Measurements from ENCODE around the gene YBX1.

YBX1 gene

DNA sequence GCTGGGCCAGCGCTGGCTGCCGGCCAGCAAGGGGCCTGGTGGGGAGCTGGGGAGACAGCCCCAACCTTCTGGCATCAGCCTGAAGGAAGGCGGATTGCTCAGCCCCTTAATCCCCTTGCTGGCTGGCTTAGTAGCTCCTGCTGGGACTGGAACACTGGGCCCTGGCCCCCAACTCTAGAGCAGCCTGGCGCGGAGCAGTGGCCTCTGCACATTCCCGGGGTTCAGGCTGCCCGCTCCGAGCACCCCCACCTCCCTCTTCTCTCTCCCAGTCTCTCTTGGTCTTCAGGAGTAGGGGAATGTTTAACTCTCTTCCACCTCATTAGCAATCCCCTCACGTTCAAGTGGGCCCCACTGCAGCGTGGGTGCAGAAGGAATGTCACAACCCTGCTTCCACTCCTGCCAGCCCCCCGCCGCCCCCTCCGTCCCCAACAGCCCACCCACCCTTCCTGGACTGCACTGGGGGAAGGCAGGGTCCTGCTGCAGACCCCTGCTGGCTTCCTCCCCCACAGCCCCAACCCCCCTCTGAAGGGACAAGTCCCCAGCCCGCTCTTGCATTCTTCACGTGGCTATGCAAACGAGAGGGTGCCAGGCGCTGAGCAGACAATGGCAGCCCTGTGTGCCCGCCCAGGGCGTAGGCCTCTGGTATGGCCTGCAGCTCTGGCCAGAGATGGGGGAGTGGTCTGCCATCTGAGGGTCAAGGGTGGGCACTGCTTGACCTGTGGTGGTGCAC lies 58.8 kb downstream of the YBX1 start:
- H3K4me3 ChIP-seq (ENCODE audit: low read depth, low read length) = no peak overlapping the region
- TF ChIP-seq, protein P1, sequence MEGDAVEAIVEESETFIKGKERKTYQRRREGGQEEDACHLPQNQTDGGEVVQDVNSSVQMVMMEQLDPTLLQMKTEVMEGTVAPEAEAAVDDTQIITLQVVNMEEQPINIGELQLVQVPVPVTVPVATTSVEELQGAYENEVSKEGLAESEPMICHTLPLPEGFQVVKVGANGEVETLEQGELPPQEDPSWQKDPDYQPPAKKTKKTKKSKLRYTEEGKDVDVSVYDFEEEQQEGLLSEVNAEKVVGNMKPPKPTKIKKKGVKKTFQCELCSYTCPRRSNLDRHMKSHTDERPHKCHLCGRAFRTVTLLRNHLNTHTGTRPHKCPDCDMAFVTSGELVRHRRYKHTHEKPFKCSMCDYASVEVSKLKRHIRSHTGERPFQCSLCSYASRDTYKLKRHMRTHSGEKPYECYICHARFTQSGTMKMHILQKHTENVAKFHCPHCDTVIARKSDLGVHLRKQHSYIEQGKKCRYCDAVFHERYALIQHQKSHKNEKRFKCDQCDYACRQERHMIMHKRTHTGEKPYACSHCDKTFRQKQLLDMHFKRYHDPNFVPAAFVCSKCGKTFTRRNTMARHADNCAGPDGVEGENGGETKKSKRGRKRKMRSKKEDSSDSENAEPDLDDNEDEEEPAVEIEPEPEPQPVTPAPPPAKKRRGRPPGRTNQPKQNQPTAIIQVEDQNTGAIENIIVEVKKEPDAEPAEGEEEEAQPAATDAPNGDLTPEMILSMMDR (IDR thresholded peaks at IDR 0.05; ENCODE audit: low read depth, low read length, missing control alignments) = no peak
- H3K36me3 ChIP-seq (replicated peaks) = peaks cover 6% of the 10 kb centered on the region
- H3K27me3 ChIP-seq (replicated peaks) = no peaks in the 10 kb centered on the region
- in situ Hi-C loops (cut with HindIII; ENCODE audit: low pct_ligation_motif_present, low sequenced_read_pairs) = no loop called here
- no peak overlapping the region for H3K27ac ChIP-seq
- DNase-seq = no peak

DNA sequence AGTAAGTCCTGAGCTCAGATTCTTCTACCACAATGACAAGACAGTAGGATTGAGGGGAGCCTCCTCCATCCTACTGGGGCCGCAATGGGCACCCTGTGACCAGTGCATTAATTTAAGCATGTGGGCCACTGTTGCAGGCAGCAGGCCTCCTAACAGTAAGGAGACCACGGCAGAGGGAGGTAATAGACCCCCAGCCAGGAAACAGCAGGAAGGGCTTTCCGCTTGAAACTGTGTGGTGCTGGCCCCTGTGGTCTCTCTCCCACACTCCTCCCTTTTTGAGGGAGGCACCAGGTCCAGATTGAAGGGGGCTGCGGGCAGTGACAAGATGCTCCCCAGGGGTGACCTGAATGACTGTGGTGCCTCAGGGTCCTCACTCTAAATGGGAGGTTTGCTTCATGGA lies 59.5 kb downstream of the YBX1 start:
- H3K27me3 ChIP-seq (replicated peaks) = no peaks in the 10 kb centered on the region
- H3K27ac ChIP-seq = no peak overlapping the region
- in situ Hi-C loops (cut with HindIII; ENCODE audit: low pct_ligation_motif_present, low sequenced_read_pairs) = no loop called here
- TF ChIP-seq, protein P1 (IDR thresholded peaks at IDR 0.05; ENCODE audit: low read depth, low read length, missing control alignments) = no peak
- no peak for DNase-seq
- peaks cover 13% of the 10 kb centered on the region for H3K36me3 ChIP-seq (replicated peaks)
- no peak overlapping the region for H3K4me3 ChIP-seq (ENCODE audit: low read depth, low read length)

DNA sequence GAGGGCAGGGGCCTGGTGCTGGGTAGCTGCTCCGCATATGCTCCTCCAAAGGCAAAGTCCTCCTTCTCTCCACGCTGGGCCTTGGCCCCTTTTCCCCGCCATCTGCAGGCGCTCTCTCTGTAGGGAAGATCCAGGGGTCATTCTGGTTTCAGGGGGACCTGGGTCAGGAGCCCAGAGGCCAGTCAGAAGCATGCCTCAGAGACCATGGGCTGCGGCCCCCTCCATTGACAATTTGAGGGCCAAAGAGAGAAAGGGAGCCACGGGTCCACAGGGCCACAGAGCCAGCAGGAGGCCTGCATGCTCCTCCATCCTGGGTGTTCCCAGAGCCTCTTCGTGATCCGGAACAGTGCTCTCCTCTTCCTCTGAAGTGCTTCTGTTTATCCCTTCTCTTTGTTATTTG lies 59.9 kb downstream of the YBX1 start:
- H3K36me3 ChIP-seq (replicated peaks) = peaks cover 18% of the 10 kb centered on the region
- H3K27me3 ChIP-seq (replicated peaks) = no peaks in the 10 kb centered on the region
- TF ChIP-seq, protein P1 (IDR thresholded peaks at IDR 0.05; ENCODE audit: low read depth, low read length, missing control alignments) = no peak
- H3K4me3 ChIP-seq (ENCODE audit: low read depth, low read length) = no peak overlapping the region
- H3K27ac ChIP-seq = no peak overlapping the region
- no peak for DNase-seq
- in situ Hi-C loops (cut with HindIII; ENCODE audit: low pct_ligation_motif_present, low sequenced_read_pairs) = no loop called here

DNA sequence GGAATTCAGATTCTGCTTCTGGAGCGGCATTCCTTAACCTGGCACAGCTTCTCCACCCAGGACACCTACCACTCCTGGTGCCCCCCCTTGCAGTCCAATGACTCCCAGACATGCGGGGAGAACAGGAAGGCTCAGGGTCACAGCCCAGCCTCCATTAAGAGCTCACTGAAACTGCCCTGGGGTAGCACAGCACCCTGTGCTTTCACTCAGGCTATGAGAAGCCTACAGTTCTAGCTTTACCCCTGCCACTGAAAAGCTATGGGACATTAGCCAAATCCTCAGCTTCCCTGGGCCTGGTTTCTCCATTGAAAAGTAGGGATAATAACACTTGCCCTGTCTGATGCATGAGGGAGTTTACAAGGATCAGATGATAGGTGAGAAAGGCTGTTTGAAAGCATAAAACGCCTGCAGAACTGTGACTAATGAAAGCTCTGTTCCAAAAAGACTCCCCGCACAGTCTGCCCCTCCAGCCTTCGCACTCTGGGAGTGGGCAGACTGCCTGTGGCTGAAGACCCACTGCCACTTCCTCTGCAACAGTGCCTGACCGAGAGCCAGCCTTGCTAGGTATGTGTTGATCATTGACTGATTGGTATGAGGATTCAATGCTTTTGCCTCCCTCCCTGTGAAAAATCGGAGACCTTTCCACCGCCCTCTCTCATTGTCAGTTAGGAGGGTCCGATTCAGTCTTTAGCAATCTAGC lies 60.5 kb downstream of the YBX1 start:
- TF ChIP-seq, protein P1 (IDR thresholded peaks at IDR 0.05; ENCODE audit: low read depth, low read length, missing control alignments) = no peak
- Histone ChIP-seq H3K27me3 (replicated peaks) (no peaks in the 10 kb centered on the region), H3K36me3 (replicated peaks) (peaks cover 24% of the 10 kb centered on the region), H3K4me3 (ENCODE audit: low read depth, low read length) (no peak overlapping the region), H3K27ac (no peak overlapping the region)
- no peak for DNase-seq
- in situ Hi-C loops (cut with HindIII; ENCODE audit: low pct_ligation_motif_present, low sequenced_read_pairs) = no loop called here

DNA sequence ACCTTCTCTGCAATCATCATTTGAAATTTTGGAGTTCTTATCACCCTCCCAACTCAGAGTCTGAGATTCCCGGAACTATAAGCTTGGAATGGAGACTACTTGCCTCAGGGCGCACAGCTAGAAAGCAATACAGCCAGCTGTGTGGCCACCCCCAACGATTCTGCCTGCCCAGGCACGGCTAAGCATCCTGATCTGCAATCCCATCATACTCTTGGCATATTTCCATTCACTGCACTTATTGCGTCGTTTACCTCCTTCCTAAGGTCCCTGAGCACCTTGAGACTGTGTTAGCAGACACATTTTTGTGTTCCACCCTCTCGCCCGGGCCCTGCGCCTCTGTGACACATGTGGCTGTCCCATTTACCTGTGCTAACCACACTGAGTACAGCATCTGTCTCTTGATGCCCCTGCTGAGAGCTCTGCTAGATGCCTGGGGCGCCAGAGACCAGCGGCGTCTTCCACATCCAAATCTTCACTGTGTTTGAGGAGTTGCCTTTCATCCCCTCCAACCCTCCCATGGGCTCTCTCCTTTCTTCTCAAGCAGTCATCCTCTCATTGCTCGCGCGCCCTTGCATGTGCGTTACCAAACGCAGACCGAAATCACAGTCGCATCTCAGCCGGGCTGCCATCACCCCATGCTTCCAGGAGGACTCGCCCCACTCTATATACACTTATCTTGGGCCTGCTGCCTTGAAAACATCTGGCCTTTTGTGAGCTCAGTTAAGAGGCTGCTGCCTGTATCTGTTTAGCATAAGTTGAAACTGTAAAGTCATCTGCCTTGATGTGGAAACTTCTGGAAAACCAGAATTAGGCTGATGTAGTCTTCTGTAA lies 61.3 kb downstream of the YBX1 start:
- in situ Hi-C loops (cut with HindIII; ENCODE audit: low pct_ligation_motif_present, low sequenced_read_pairs) = no loop called here
- no peak for DNase-seq
- Histone ChIP-seq H3K27ac (no peak overlapping the region), H3K36me3 (replicated peaks) (peaks cover 31% of the 10 kb centered on the region), H3K4me3 (ENCODE audit: low read depth, low read length) (no peak overlapping the region), H3K27me3 (replicated peaks) (no peaks in the 10 kb centered on the region)
- TF ChIP-seq, protein P1 (IDR thresholded peaks at IDR 0.05; ENCODE audit: low read depth, low read length, missing control alignments) = no peak

All from brain microvascular endothelial cell (primary cell).